ENCODE results near the gene SLC12A8.

Gene SLC12A8

DNA sequence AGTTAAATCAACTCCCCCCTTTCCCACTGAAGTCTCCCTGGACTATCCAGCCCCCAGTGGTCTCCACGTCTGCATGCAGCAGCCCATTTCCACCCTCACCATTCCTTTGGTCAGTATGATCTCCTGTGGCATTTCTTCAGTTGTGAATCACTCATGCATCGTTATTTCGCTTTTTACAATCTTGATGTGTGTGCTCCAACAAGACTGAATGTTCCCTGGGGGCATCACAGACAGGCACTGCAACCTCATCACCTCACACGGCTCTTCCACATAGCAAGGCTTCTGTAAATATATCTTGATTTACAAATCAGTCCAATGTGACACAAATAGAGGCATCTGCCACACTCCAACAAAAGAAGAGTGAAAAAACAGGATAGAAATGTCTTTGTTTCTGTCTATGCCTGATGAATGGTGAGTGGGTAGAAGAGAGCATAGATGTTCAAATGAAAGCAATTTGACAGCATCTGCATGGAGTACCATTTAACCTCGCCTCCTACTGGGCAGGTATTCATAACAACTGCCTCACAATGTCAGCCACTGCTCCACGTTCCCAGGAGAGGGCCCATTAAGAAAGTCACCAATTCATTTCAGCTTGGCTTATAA is 162.0 kb downstream of the SLC12A8 start:
- DNase-seq: no peak

GRCh38 chr3:125048282-125048681 is 164.3 kb downstream of the SLC12A8 start:
- no peak for DNase-seq

DNA sequence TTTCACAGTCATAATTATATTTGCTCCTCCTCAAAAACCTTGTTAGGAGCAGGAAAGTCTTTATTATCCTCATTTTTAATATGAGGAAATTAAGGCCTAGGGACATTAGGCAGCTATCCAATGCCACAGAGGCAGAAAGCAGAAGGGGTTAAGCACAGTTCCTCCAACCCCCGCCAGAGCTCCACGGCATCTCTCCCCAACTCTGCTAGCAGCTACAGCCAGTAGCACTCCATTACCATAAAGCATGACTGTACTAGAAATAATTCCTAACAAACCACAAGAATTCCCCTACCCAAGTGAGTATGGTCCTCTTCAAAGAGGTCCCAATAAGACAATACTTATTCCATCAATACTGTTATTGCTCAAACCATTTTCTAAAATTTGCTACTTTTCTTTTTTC is 166.6 kb downstream of the SLC12A8 start:
- DNase-seq: no peak

GRCh38 chr3:125045194-125045593 is 167.4 kb downstream of the SLC12A8 start:
- no peak for DNase-seq

- DNase-seq: no peak
These were observed 168.9 kb downstream of the SLC12A8 start for GRCh38 chr3:125043599-125044151.

- no peak for DNase-seq
These were observed 169.7 kb downstream of the SLC12A8 start for GRCh38 chr3:125042725-125043406.

DNA sequence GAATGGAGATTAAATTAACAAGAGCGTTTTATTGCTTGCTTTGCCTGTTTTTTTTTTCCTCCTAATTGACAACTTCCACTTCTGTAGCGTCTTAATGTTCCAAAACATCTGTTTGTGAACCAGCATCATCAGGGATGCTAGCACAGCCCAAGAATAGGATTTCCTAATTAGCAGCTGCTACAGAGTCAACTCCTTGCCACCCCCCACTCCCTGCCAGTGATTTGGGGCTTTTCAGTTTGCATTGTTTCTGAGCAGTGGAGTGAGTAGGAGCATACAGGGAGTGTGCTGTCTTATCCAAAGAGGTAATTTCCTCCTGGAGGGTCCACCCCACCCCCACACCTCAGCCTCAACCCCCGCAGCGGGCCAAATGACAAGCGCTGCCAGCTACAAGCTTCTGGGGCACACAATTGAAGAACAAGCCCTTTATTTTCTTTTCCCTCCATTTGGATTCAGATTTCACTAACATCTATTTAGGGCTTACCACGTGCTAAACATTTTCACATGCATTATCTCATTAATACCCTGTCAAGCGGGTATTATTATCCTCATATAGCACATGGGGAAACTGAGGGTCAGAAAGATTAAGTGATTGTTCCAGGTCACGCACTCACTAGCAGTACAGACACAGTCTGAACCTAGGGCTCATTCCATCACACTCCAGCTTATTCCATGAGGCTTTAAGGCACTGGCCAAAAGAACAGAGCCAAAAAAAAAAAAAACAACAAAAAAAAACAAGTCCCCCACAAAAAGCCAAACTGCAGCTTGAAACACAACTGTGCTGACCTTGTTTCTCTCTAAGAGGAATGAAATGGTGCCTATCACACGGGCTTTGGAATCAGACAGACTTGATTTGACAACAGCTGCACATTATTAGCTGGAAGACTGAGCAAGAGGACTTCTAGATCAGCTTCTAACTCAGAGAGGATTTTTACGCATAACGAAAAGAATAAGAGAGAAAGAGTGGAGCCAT is 173.1 kb downstream of the SLC12A8 start:
- no peak for DNase-seq

GRCh38 chr3:125037498-125038150 is 174.9 kb downstream of the SLC12A8 start:
- DNase-seq: no peak

DNA sequence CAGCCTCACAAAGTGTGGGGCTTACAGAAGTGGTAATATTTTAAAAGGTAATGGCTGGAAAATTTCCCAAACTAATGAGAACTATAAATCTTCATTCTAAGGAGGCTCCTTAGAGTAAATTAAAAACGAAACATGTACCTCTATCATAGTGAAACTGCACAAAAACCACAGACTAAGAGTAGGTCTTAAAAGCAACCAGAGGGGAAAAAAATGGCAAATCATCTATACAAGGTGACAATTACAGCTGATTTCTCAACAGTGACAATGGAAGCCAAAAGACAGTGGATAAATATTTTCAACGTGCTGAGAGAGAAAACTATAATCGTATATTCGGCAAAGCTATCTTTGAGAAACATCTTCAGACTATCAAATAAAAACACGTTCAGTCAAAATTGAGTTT is 177.3 kb downstream of the SLC12A8 start:
- no peak for DNase-seq

DNA sequence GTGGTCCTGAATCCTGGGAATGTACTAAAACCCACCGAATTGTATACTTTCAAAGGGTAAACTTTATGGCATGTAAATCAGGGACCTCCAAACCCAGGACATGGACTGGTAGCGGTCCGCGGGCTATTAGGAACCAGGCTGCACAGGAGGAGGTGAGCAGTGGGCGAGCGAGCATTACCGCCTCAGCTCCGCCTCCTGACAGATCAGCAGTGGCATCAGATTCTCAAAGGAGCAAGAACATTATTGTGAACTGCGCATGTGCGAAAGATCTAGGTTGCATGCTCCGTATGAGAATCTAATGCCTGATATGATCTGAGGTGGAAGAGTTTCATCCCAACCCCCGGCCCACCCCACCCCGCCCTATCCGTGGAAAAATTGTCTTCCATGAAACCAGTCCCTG is 178.9 kb downstream of the SLC12A8 start:
- no peak for DNase-seq

DNA sequence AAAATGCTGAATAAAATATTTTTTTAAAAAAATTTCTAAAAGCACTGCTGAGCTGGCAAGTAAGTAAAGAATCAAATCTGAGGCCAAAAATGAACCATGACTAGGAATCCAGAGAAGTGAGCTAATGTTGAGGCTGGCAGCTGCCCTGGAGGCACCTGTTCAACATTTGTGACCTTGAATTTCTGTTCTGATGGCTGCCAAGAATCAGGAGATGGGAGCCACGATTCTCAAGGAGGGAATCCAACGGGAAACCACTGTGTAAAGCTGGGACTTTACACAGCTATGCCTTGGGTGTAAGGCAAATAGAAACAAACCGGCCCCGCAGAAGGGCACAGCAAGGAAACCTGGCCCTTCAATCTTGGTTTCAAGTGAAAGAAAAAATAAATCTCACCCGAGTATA is 179.4 kb downstream of the SLC12A8 start:
- DNase-seq: no peak

GRCh38 chr3:125032683-125033082 is 179.9 kb downstream of the SLC12A8 start:
- no peak for DNase-seq
